ENCODE data around the gene ANK3. TPM values are rescaled to one million over a fixed set of nuclear protein-coding genes. Genes with fewer than 3 reads are reported as not detected.

Gene ANK3
- total and polyA plus RNA-seq, 10 donors, result 2.0 to 133 (median 62.9) TPM

DNA sequence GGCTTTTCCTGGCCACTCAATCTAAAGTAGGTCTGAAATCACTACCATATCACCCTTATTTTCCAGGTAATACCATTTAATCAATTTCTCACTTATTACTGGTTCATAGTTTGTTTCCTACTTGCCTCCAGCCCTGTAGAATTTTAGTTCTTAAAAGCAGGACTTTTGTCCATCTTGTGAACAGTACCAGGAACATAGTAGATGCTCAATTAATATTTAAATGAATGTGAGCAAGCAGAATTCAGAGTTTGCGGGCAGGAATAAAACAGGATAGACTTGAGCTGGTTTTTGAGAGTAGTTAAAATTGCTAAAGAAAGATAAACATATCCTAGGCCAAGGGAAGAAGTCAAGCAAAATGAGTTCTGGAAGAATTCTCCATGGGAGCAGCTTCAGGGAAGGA, 77.9 kb downstream of the ANK3 start:
- H3K27ac ChIP-seq, result peak overlapping the region in 5 of 8 donors; percentile 1 to 85 (median 49)
- no peak for DNase-seq
- H3K9me3 ChIP-seq, result no peaks in the 10 kb centered on the region
- intact Hi-C loops (cut with DNase I; ENCODE audit: low total_unique reads), result no loop called here
- peaks cover 0 to 10% (median 2%) of the 10 kb centered on the region in 6 donors for H3K4me1 ChIP-seq
- no peak overlapping the region for H3K4me3 ChIP-seq
- no peaks in the 10 kb centered on the region for H3K36me3 ChIP-seq
- WGBS, 5 donors, result 90 to 100% (median 98%) methylated on average over 1 of the region's 1 CpG
- TF ChIP-seq POLR2A (IDR thresholded peaks at IDR 0.05) (no peak), POLR2AphosphoS5 (IDR thresholded peaks at IDR 0.05) (no peak)
- TF ChIP-seq, protein P1, sequence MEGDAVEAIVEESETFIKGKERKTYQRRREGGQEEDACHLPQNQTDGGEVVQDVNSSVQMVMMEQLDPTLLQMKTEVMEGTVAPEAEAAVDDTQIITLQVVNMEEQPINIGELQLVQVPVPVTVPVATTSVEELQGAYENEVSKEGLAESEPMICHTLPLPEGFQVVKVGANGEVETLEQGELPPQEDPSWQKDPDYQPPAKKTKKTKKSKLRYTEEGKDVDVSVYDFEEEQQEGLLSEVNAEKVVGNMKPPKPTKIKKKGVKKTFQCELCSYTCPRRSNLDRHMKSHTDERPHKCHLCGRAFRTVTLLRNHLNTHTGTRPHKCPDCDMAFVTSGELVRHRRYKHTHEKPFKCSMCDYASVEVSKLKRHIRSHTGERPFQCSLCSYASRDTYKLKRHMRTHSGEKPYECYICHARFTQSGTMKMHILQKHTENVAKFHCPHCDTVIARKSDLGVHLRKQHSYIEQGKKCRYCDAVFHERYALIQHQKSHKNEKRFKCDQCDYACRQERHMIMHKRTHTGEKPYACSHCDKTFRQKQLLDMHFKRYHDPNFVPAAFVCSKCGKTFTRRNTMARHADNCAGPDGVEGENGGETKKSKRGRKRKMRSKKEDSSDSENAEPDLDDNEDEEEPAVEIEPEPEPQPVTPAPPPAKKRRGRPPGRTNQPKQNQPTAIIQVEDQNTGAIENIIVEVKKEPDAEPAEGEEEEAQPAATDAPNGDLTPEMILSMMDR (IDR thresholded peaks at IDR 0.05 in 8 of 11, conservative IDR thresholded peaks at IDR 0.05 in 3 of 11), result no peak
- H3K27me3 ChIP-seq (replicated peaks in 1 of 7), result no peaks in the 10 kb centered on the region

DNA sequence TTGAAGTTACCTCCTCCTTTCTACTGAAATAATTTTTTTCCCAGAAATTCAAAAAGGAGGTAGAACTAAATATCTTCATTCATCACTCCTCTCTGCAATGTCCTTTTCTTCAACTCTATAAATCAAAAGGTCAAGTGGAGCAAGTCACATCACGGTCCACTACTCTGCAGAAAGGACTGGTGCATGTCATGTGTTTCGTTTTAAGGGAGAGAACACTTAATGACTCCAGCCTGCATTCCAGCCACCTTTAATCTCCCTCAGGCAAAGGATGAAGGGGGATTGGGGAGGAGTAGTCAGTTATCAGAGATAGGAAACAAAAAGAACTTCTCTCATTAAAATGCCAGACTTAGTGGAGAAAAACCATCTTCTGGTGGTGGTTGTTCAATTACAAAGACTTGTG, 78.9 kb downstream of the ANK3 start:
- intact Hi-C loops (cut with DNase I; ENCODE audit: low total_unique reads), result no loop called here
- 24 to 41% (median 30%) methylated on average over 2 of the region's 2 CpGs for WGBS, 5 donors
- H3K27me3 ChIP-seq (replicated peaks in 1 of 7), result no peaks in the 10 kb centered on the region
- peak overlapping the region in 4 of 8 donors; percentile 43 to 85 (median 64) for H3K27ac ChIP-seq
- DNase-seq, result no peak
- TF ChIP-seq, protein P1 (IDR thresholded peaks at IDR 0.05 in 8 of 11, conservative IDR thresholded peaks at IDR 0.05 in 3 of 11), result no peak
- TF ChIP-seq POLR2A (IDR thresholded peaks at IDR 0.05) (no peak), POLR2AphosphoS5 (IDR thresholded peaks at IDR 0.05) (no peak)
- no peaks in the 10 kb centered on the region for H3K36me3 ChIP-seq
- no peaks in the 10 kb centered on the region for H3K9me3 ChIP-seq
- peaks cover 0 to 10% (median 2%) of the 10 kb centered on the region in 6 donors for H3K4me1 ChIP-seq
- no peak overlapping the region for H3K4me3 ChIP-seq

DNA sequence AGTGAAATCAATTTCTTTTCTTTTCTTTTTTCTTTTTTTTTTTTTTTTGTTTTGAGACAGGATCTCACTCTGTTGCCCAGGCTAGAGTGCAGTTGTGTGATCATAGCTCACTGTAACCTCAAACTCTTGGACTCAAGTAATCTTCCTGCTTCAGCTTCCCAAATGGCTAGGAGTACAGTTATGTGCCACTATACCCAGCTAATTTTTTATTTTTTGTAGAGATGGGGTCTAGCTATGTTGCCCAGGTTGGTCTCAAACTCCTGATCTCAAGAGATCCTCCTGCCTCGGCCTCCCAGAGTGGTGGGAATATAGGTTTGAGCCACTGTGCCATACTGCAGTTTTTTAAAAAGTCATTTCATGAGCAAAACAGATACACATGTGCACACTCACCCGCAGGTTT, 79.8 kb downstream of the ANK3 start:
- H3K9me3 ChIP-seq, result no peaks in the 10 kb centered on the region
- 73 to 87% (median 81%) methylated on average over 2 of the region's 2 CpGs for WGBS, 5 donors
- TF ChIP-seq POLR2AphosphoS5 (IDR thresholded peaks at IDR 0.05) (no peak), POLR2A (IDR thresholded peaks at IDR 0.05) (no peak)
- TF ChIP-seq, protein P1 (IDR thresholded peaks at IDR 0.05 in 8 of 11, conservative IDR thresholded peaks at IDR 0.05 in 3 of 11), result no peak
- no peak overlapping the region for H3K4me3 ChIP-seq
- intact Hi-C loops (cut with DNase I; ENCODE audit: low total_unique reads), result no loop called here
- peak overlapping the region in 3 of 8 donors; percentile 43 to 85 (median 78) for H3K27ac ChIP-seq
- no peak for DNase-seq
- peaks cover 0 to 10% (median 2%) of the 10 kb centered on the region in 6 donors for H3K4me1 ChIP-seq
- no peaks in the 10 kb centered on the region for H3K27me3 ChIP-seq (replicated peaks in 1 of 7)
- no peaks in the 10 kb centered on the region for H3K36me3 ChIP-seq

DNA sequence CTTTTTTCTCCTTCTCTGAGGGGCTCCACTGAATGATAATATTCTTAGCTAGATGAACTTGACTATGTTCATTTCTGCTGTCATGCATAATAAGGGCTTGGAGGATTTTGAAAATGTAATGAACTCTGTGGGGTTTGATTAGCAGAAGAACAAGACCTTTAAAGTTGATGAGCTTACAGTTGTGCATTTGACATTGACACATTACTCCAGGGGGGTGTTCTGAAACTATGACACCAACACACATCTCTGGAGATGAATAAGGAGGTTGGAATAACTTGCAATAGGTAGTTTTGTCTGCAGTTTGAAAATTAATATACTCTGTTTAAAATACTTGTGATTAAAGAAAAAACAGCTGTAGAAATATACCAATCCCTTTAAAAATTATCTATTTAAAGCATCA, 80.3 kb downstream of the ANK3 start:
- DNase-seq, result no peak
- Histone ChIP-seq H3K27me3 (replicated peaks in 1 of 7) (no peaks in the 10 kb centered on the region), H3K9me3 (no peaks in the 10 kb centered on the region), H3K4me3 (no peak overlapping the region), H3K4me1 (peaks cover 0 to 10% (median 1%) of the 10 kb centered on the region in 6 donors), H3K36me3 (no peaks in the 10 kb centered on the region), H3K27ac (peak overlapping the region in 4 of 8 donors; percentile 24 to 85 (median 72))
- TF ChIP-seq POLR2AphosphoS5 (IDR thresholded peaks at IDR 0.05) (no peak), POLR2A (IDR thresholded peaks at IDR 0.05) (no peak)
- intact Hi-C loops (cut with DNase I; ENCODE audit: low total_unique reads), result no loop called here

Measured in spleen (tissue), 11 donors.